ENCODE data around the gene TM6SF1.

- no peak for TF ChIP-seq POLR2A (IDR thresholded peaks at IDR 0.05)
- no peak for TF ChIP-seq CTCF (IDR thresholded peaks at IDR 0.05)
Observed at GRCh38 chr15:83099290-83099689, 8.2 kb upstream of the TM6SF1 start.

All from esophagus squamous epithelium (tissue), 4 donors.